ENCODE data around the gene MAP2.

DNA sequence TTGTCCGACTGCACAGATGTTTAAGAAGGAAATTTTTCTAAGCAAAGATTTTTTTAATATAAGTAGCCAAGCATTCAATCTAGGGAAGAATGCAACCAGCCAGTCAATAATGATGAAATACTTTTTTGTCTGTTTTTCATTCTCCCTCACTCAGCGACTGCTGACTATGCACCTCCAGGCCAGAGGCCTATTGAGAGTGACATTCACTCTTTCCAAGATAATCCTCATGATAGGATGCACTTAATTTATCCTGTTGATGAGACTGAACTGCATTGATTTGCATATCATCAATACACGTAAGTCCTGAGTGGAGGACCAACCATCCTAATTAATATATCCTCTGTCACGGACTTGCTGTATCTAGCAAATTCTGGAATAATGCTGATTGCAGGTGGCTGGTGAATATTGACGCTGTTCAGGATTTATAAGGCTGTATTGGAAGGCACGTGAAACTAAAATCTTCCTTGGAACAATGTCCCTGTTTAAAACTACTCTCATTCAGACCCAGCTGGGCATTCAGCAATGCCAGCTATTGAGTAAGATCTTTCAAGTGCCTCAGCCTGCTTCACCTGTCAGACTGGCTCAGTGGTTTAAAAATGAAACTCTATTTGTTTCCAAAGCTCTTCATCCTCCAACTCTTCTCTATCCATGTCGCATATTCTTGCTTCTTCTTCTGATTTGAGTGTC is 142.2 kb downstream of the MAP2 start:
- TF ChIP-seq, protein P1, sequence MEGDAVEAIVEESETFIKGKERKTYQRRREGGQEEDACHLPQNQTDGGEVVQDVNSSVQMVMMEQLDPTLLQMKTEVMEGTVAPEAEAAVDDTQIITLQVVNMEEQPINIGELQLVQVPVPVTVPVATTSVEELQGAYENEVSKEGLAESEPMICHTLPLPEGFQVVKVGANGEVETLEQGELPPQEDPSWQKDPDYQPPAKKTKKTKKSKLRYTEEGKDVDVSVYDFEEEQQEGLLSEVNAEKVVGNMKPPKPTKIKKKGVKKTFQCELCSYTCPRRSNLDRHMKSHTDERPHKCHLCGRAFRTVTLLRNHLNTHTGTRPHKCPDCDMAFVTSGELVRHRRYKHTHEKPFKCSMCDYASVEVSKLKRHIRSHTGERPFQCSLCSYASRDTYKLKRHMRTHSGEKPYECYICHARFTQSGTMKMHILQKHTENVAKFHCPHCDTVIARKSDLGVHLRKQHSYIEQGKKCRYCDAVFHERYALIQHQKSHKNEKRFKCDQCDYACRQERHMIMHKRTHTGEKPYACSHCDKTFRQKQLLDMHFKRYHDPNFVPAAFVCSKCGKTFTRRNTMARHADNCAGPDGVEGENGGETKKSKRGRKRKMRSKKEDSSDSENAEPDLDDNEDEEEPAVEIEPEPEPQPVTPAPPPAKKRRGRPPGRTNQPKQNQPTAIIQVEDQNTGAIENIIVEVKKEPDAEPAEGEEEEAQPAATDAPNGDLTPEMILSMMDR (conservative IDR thresholded peaks at IDR 0.05; ENCODE audit: low read length): no peak
- no peak for TF ChIP-seq EZH2phosphoT487 (IDR thresholded peaks at IDR 0.05; ENCODE audit: borderline replicate concordance, low read depth, low read length)

All from OCI-LY7 (cell line).